Stimulated activated naive CD8-positive, alpha-beta T cell treated with anti-CD3 and anti-CD28 coated beads, Interleukin-15, Interleukin-2, amounts not matched to agents 100 ng/mL and 50 ng/mL, for 24 hours (primary cell): ENCODE results near the gene ZNF622.

Experiments
- H3K27ac Mint-ChIP-seq: one replicate; pipeline ENCODE4 v1.8.0; 2021; ENCODE audit warnings: mild to moderate bottlenecking, mixed read lengths
- H3K27me3 Mint-ChIP-seq: one replicate; pipeline ENCODE4 v1.8.0; 2021; ENCODE audit warnings: mixed read lengths
- H3K36me3 Mint-ChIP-seq: one replicate; pipeline ENCODE4 v1.8.0; 2021; ENCODE audit warnings: low read depth, mixed read lengths
- H3K4me1 Mint-ChIP-seq: one replicate; pipeline ENCODE4 v1.8.0; 2021; ENCODE audit warnings: low read depth, mixed read lengths
- H3K4me3 Mint-ChIP-seq: one replicate; pipeline ENCODE4 v1.8.0; 2021; ENCODE audit warnings: mild to moderate bottlenecking, mixed read lengths
- H3K9me3 Mint-ChIP-seq: one replicate; pipeline ENCODE4 v1.8.0; 2021; ENCODE audit warnings: mixed read lengths

The ZNF622 gene, protein sequence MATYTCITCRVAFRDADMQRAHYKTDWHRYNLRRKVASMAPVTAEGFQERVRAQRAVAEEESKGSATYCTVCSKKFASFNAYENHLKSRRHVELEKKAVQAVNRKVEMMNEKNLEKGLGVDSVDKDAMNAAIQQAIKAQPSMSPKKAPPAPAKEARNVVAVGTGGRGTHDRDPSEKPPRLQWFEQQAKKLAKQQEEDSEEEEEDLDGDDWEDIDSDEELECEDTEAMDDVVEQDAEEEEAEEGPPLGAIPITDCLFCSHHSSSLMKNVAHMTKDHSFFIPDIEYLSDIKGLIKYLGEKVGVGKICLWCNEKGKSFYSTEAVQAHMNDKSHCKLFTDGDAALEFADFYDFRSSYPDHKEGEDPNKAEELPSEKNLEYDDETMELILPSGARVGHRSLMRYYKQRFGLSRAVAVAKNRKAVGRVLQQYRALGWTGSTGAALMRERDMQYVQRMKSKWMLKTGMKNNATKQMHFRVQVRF

DNA sequence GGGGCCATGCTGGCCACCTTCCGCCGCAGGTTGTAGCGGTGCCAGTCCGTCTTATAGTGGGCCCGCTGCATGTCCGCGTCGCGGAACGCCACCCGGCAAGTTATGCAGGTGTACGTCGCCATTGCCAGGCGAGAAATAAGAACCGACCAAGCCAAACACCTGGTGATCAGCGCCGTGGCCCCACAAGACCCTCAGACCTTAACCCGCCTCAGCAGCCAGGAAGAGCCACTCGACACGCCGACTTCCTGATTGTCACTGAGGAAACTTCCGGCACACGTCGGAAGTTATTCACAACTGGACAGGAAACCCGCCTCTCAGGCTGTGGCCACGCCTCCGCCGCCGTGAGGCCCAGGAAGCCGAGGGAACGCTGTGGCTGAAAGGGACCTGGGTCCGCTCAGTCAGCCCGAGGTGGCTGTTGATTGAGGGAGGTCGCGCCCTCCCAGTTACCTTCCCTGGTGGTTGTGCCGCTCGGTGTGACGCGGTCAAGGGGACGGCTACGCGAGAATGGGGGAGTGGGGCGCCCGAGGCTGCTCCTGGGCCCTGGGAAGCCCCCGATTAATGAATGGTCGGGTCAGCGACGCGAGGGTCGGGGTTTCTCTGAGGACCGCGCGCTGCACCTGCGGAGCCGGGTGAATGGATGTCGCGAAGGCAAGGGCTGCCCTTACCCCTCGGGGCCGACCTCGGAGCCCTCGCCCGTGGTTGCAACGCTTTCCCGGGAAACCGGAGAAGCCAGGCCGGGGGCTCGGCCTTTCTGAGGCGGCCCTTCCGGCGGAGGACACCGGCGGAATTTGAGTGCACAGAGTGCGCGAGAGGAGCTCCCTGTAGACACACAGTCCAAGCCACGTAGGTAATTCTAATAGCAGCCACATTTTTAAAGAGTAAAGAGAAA lies at the start of gene ZNF622:
Gene ZNF622, minus strand, starts transcription at position 257 of the 889 bp plus-strand sequence. Its CDS starts 135 bp downstream, at position 122.
- H3K9me3 Mint-ChIP-seq = no peaks in the 10 kb centered on the region
- peaks cover 86% of the 10 kb centered on the region for H3K4me1 Mint-ChIP-seq

DNA sequence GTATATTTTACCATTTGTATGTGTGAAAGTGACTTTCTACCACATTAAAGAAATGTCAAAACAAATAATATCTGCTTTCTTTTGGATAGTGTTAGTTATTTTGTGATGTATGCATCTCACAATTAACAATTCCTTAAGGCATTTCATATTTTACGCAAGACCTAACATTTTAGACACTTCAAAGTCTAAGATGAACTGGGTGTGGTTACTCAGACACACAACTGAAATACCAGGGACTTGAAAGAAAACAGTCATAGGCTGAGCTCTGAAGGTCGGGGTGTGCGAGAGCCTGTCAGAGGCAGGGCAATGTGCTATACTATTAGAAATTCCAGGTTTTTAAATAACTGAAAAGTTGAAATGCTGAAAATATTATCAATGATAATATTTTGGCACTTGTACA lies 44.5 kb upstream of the ZNF622 start:
- Mint-ChIP-seq H3K9me3 (no peaks in the 10 kb centered on the region), H3K27me3 (no peaks in the 10 kb centered on the region), H3K36me3 (peaks cover 6% of the 10 kb centered on the region), H3K27ac (no peak overlapping the region), H3K4me3 (no peak overlapping the region), H3K4me1 (peaks cover 36% of the 10 kb centered on the region)

More for the DNA sequence above, at the start of gene ZNF622:
- H3K27me3 Mint-ChIP-seq = no peaks in the 10 kb centered on the region
- H3K4me3 Mint-ChIP-seq = peak within 1 kb of the TSS; percentile 98
- H3K36me3 Mint-ChIP-seq = peaks cover 52% of the 10 kb centered on the region
- H3K27ac Mint-ChIP-seq = peak within 1 kb of the TSS; percentile 94

DNA sequence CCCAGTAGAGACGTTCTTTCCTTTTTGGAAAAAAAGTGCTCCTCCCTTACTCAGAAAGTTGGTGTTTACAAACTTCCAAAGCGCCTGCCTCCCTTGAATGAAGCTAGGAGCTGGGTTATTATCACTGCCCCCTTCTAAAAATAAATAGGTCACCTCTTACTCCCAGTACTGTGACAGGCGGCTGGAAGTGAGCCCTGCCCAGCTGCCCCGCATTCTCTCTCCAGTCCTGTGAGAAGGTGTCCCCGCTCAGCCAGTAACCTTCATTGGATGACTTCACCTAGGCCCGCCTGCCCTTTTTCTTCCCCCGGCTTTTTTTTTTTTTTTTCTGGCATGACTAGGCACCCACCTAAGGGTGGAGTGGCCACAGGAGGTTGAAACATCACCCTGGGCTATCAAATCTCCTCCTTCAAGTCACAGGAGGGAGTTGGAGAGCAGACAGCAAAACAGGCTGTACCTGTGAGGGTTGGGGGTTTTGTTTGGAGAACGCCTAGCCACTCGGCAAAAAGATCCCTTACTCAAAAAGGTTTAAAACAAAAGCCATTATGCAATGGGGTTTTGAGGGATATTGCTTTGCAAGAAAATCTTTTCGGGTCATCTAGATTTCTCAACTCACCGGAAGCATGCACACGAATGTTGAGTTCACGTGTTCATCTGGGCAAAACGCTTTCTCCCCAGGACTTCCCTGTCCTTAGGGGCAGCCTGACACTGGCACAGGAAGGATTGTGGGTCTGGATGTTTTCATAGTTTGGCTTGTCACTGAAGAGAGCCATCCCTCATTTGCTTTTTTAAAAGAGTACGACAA lies 43.3 kb upstream of the ZNF622 start:
- H3K4me1 Mint-ChIP-seq = peaks cover 45% of the 10 kb centered on the region
- peaks cover 11% of the 10 kb centered on the region for H3K36me3 Mint-ChIP-seq
- no peak overlapping the region for H3K4me3 Mint-ChIP-seq
- no peaks in the 10 kb centered on the region for H3K9me3 Mint-ChIP-seq
- H3K27me3 Mint-ChIP-seq = no peaks in the 10 kb centered on the region
- no peak overlapping the region for H3K27ac Mint-ChIP-seq

DNA sequence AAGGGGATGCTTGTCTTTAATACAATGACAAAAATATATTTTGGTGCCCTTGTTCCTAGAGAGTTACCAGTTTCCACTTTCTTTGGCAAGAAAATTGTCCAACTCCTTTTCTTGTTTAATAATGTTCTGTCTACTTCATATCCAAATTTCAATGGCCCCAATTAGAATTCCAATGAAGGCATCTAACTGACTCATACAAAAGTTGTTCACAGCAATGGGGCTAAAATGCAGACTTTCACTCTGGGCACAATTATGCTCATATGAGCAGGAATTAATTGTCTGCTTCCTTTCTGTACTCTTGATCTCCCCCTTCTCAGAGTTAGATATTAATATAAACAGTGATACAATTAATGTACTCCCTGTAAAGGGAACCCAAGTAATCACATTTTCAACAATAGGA lies 42.1 kb upstream of the ZNF622 start:
- peaks cover 11% of the 10 kb centered on the region for H3K36me3 Mint-ChIP-seq
- peaks cover 45% of the 10 kb centered on the region for H3K4me1 Mint-ChIP-seq
- no peaks in the 10 kb centered on the region for H3K9me3 Mint-ChIP-seq
- H3K4me3 Mint-ChIP-seq = no peak overlapping the region
- H3K27ac Mint-ChIP-seq = peak overlapping the region; percentile 68
- no peaks in the 10 kb centered on the region for H3K27me3 Mint-ChIP-seq

DNA sequence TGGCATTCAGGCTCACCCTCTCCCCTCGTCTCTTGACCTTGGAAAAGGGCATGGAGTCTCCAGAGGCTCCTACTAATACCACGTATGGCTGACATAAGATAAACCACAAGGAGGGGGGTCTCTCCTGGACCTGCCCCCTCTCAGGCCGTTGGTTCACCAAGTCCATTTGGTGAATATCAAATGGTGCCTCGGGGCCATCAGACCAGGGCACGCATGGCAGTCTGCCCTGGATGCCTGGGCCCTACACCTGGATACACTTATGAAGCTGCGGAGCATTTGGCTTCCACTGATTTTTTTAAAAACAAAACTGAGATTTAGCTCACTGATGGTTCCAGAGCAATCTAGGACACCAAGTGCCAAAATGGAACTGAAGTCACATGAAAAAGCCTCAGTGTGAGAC lies 40.3 kb upstream of the ZNF622 start:
- Mint-ChIP-seq H3K4me1 (peaks cover 37% of the 10 kb centered on the region), H3K9me3 (no peaks in the 10 kb centered on the region), H3K27ac (no peak overlapping the region), H3K4me3 (no peak overlapping the region), H3K36me3 (peaks cover 12% of the 10 kb centered on the region), H3K27me3 (no peaks in the 10 kb centered on the region)

DNA sequence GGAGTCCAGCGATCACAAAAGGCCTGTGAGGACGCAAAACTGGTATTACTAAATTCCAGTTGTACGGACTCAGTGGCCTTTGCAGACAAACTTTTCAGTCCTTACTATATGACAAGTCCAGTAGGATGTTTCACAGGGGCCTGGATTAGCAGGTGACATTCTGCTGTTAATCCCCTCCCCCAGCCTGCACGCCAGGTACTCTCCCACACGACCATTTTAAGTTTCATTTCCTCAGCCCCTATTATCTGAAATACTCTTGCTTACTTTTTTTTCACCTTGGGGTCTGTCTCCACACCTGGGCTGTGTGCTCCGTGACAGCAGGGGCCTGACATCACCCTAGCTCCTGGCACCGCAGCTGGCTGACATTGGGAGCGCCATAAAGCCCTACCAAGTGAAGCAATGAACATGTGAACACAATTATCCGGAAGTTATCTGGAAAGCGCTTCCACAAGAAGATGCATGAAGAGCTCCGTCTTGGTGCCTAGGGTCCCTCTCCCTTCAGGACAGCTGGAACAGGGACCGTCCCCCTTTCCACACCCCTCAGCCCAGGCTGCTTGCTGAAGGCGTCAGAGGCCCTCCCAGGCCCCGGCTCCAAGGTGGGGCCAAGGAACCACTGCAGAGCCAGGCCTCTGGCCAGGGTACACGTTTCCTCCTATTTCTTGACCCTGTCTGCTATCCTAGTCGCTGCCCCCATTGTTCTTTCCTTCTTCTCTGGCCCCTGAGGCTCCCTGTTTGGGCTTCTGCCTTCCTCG lies 39.7 kb upstream of the ZNF622 start:
- no peaks in the 10 kb centered on the region for H3K9me3 Mint-ChIP-seq
- H3K27me3 Mint-ChIP-seq = no peaks in the 10 kb centered on the region
- H3K4me3 Mint-ChIP-seq = no peak overlapping the region
- H3K4me1 Mint-ChIP-seq = peaks cover 34% of the 10 kb centered on the region
- no peak overlapping the region for H3K27ac Mint-ChIP-seq
- H3K36me3 Mint-ChIP-seq = peaks cover 13% of the 10 kb centered on the region

DNA sequence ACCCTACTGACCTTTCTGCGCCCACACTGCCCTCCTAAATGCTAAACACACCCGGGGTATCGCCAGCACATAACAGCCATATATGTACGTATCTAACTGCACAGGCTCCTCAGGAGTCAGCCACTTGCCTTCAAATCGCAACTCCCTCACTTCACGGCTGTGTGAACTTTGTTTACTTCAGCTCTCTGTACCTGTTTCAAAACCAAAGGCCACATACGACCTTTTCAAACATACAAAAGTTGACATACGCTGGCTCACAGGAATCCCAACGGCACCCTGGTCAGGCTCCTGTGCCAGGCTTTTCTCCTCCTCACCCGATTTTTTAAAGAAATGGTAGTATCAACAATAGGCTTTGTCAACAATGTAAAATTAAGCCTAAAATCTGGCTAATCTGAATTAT lies 39.0 kb upstream of the ZNF622 start:
- Mint-ChIP-seq H3K4me1 (peaks cover 29% of the 10 kb centered on the region), H3K27ac (peak overlapping the region; percentile 54), H3K4me3 (no peak overlapping the region), H3K27me3 (no peaks in the 10 kb centered on the region), H3K36me3 (peaks cover 16% of the 10 kb centered on the region), H3K9me3 (no peaks in the 10 kb centered on the region)

DNA sequence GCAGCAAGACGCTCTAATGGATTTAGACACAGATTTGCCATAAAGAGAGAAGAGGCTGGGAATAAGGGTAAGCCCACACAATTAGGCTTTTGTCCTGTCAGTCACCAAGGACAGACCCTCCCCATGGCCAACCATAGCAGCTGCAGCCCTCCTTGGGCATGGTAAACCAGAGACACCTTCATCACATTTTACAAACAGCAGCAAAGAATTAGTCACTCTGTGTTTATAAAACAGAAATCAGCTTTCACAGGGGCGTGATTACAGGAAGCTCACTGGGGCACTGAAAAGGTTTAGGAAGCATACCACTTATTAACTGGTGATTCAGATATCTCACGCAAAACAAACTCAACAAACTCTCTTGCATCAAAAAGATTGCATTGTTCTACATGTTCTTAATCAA lies 37.3 kb upstream of the ZNF622 start:
- H3K9me3 Mint-ChIP-seq = no peaks in the 10 kb centered on the region
- peaks cover 17% of the 10 kb centered on the region for H3K4me1 Mint-ChIP-seq
- H3K27ac Mint-ChIP-seq = no peak overlapping the region

DNA sequence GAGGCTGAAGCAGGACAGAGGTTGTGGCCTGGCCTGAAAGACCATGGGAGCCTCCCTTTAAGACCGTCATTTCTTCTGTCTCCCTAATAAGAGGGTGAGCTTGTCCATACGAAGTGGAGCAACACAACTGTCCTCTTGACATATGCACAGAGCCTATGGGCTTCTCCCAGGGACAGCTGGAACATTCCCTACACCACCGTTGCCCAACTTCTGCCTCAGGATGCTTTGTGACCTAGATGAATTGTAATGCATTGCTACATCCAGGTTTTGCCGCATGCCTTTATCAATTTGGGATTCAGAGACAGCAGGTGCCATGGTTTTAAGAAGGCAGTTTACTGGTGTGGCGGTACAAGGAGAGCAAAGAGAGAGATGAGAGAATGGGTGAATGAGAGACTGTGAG lies 34.4 kb upstream of the ZNF622 start:
- Mint-ChIP-seq H3K9me3 (peaks cover under 1% of the 10 kb centered on the region), H3K27me3 (no peaks in the 10 kb centered on the region), H3K4me1 (peaks cover 8% of the 10 kb centered on the region), H3K36me3 (peaks cover 34% of the 10 kb centered on the region), H3K27ac (no peak overlapping the region), H3K4me3 (no peak overlapping the region)

More for the DNA sequence above, 37.3 kb upstream of the ZNF622 start:
- Mint-ChIP-seq H3K36me3 (peaks cover 19% of the 10 kb centered on the region), H3K4me3 (no peak overlapping the region), H3K27me3 (no peaks in the 10 kb centered on the region)

DNA sequence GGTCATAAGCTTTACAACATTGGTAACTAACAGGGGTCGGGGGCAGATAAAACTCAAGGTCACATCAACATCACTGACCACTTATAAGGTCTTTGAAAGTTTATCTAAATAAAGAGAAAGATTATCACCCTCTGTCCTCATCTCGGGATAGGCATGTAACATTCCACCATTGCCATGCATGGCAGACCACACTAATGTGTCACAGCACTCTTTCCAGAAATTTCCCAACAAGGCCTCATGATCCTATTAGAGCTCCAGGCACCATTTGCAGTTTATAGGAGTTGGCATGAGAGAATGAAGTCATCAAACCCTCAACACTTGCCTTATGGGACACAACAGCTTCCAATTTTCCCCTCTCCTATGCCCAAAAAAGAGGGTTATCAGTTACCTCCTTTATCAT lies 31.9 kb upstream of the ZNF622 start:
- Mint-ChIP-seq H3K4me1 (peaks cover 15% of the 10 kb centered on the region), H3K27ac (no peak overlapping the region), H3K4me3 (no peak overlapping the region), H3K9me3 (peaks cover 9% of the 10 kb centered on the region), H3K36me3 (peaks cover 37% of the 10 kb centered on the region), H3K27me3 (no peaks in the 10 kb centered on the region)

DNA sequence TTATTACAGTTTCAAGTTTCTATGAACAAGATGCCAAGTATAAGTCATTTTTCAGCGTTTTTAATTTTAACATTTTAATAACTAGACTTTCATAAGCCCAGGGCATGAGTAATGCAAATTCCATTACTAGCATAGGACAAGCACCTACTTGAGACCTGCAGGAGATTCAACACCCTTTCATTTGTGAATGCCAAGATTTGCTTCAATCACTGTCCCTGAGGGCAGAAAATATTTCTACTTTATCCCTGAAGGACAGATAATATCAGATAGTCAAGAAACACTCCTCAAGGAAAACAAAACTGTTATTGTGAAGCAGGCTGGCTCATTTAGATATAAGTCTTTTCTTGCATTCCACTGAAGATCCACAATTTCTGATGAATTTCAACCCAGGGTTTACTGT lies 27.7 kb upstream of the ZNF622 start:
- H3K9me3 Mint-ChIP-seq = peaks cover 9% of the 10 kb centered on the region
- no peak overlapping the region for H3K27ac Mint-ChIP-seq
- H3K4me3 Mint-ChIP-seq = no peak overlapping the region
- peaks cover 23% of the 10 kb centered on the region for H3K4me1 Mint-ChIP-seq
- no peaks in the 10 kb centered on the region for H3K27me3 Mint-ChIP-seq
- peaks cover 29% of the 10 kb centered on the region for H3K36me3 Mint-ChIP-seq

DNA sequence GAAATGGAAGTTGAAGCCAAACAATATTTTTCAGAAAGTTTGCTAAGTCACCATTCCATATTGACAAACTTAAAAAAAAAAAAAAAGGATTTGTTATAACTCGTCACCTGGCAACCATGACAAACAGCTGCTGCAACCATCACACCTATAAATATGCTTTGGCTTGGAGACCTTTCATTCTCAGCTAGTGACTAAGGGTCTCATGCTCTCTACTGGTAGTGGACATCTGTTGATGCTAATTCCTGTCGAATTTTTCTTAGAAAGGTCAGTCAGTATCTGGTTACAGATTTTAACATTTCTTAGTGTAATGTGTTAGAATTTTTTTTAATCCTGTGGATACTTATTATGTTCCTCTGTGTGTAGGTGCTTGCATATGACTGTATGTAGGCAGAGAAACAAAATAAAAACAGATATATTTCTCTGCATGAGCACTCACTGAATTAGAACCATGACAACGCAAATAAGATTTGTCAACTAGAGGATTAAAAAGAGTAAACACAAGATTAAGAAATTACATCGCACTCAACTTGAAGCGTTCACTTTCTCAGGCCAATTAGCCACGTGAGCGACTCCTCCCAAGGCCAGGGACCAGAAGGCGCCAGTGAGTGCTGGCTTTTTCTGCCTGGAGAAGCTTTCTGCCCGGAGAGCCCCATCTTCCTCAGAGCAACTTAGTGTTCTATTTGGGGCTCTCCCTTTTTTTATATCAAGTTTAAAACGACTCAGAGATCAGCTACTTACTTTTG lies 27.0 kb upstream of the ZNF622 start:
- peaks cover 23% of the 10 kb centered on the region for H3K36me3 Mint-ChIP-seq
- peaks cover 23% of the 10 kb centered on the region for H3K4me1 Mint-ChIP-seq
- no peaks in the 10 kb centered on the region for H3K27me3 Mint-ChIP-seq
- no peak overlapping the region for H3K27ac Mint-ChIP-seq
- H3K4me3 Mint-ChIP-seq = no peak overlapping the region
- peaks cover 9% of the 10 kb centered on the region for H3K9me3 Mint-ChIP-seq

DNA sequence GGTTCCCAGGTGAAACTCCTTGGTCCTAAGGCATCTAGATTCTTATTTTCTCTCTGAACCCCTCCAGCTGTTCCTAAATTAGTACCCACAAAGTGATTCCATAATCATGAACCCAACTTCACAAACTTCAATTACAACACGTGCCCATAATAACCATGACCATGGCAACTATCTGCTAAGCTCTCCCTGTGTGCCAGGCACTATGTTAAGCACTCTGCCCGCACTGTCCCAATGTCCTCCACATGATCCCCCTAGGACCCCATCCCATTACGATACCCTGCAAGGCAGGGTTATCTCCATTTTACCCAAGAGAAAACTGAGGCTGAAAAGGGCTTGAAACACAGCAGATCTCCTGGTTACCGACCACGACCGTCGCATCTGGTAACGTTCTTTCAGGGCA lies 25.3 kb upstream of the ZNF622 start:
- Mint-ChIP-seq H3K27ac (no peak overlapping the region), H3K9me3 (peaks cover 9% of the 10 kb centered on the region), H3K27me3 (no peaks in the 10 kb centered on the region), H3K36me3 (peaks cover 12% of the 10 kb centered on the region), H3K4me1 (peaks cover 30% of the 10 kb centered on the region), H3K4me3 (no peak overlapping the region)
